Dermis blood vessel endothelial cell (primary cell): ENCODE results near the gene SGTA. TPM values are rescaled to one million over a fixed set of nuclear protein-coding genes. Genes with fewer than 3 reads are reported as not detected.

Experiments
- DNase-seq: peaks from one replicate; pipeline ENCODE4 v3.0.0; 2010
- total RNA-seq: library from RNA; depleted of rRNA; stranded (reverse); fragments of >200 nt; gene quantifications from 2 replicates; pipeline ENCODE4 v1.2.3, GENCODE V29; 2014

The SGTA gene
- total RNA-seq, 1 donor from 2014 or later = 45.4 TPM

DNA sequence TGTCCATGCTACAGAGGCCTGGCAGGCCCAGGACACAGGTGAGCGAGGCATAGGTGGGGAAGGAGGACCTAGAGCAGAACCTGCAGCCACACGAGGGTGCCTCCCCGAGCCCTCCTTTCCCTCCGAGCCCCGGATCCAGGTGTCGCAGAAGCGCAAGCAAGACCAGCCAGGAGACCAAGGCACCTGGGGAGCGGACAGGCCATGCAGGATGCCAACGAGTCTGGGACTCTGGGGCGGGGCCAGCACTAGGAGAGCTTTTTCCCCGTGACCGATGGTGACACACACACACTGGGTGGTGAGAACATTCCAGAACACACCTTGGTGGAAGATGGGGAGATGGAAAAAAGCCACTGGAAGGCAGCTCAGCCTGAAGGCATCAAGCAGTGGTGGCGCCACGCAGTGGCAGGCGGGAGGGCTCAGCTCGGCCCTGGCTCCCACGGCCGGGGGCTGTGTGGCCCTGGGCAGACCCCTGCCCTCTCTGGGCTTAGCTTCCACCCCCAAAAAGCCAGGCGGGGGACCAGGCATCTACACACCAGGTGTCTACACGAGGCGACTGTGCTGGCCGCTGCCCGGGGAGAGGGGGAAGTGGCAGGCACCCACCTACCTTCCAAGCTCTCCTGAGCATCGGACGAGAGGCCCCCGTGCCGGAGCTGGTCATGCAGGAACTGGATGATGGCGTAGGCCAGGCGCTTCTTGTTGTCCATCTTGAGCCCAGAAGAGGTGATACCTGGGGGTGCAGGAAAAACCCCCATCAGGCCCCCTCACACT lies 14.5 kb downstream of the SGTA start:
- no peak for DNase-seq

DNA sequence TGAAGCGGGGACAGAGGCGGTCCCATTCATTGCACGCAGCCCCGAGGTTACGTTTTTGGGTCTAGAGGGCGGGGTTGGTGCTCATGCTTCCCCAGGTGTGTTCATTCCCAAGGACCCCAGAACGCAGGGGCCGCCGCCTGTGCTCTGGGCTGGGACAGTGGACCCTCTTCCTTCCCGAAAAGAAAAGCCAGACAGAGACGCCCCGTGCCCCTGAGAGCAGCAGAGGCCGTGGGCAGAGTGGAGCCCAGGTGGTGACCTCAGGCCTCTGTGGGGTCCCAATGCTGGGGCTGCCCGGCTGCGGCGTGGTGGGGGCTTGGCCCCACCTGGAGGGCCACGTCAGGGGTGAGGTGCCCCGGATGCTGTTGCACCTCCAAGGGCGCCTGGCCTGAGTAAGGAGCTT lies 15.4 kb downstream of the SGTA start:
- DNase-seq = no peak

- no peak for DNase-seq
These were observed 16.3 kb downstream of the SGTA start for GRCh38 chr19:2766594-2767372.

DNA sequence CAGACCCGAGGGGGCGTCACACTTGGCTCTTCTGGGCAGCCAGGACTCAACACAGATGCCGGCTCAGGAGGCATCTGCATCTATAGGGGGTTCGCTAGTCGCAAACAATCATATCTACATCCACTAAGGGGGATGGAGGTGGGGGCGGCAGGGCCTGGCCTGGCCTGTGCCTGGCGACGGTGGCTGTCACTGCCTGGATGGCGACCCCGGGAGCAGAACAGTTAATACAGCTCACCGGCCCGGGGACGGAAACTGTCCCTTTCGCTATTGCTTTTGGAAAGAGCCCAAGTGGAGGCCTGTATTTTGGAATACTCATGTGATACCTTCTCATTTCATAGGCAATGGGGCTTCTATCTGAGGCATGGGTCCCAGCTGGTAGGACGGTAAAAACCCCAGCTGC lies 17.7 kb downstream of the SGTA start:
- no peak for DNase-seq

DNA sequence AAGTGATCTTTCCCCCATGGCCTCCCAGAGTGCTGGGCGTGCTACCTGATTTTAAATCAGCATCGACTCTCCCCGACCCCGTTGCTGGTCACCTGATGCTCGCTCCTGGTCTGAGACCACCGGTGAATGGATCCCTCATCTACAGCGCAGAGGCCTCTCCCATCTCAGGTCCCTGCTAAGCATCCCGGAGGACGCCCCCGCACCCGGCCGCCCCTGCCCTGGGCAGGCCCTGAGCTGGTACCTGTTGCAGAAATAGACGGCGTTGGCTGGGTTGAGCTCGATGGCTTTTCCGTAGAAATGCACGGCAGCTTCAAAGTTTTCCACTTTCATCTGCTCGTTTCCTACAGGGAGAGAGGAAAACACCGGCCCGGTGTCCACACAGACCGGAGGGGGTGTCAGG lies 18.1 kb downstream of the SGTA start:
- no peak for DNase-seq

DNA sequence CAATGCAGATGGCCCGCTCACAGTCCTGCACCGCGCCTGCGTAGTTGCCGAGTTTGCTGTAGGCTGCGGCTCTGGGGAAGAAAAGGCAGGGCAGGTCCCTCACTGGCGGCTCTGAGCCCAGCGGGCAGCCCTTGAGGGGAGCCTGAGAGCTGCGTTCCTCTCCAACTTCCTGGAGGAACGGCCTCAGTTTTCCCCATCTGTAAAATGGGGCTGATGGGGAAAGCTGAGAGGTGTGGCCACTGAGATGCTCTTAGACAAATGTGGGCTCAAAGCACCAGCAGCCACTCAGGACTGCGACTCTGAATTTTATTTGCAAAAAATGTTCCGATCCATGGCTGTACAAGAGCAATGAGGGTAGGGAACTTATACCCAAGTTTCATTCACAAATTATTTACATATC lies 19.4 kb downstream of the SGTA start:
- DNase-seq = no peak

- DNase-seq = no peak
These were observed 20.1 kb downstream of the SGTA start for GRCh38 chr19:2762783-2763496.

DNA sequence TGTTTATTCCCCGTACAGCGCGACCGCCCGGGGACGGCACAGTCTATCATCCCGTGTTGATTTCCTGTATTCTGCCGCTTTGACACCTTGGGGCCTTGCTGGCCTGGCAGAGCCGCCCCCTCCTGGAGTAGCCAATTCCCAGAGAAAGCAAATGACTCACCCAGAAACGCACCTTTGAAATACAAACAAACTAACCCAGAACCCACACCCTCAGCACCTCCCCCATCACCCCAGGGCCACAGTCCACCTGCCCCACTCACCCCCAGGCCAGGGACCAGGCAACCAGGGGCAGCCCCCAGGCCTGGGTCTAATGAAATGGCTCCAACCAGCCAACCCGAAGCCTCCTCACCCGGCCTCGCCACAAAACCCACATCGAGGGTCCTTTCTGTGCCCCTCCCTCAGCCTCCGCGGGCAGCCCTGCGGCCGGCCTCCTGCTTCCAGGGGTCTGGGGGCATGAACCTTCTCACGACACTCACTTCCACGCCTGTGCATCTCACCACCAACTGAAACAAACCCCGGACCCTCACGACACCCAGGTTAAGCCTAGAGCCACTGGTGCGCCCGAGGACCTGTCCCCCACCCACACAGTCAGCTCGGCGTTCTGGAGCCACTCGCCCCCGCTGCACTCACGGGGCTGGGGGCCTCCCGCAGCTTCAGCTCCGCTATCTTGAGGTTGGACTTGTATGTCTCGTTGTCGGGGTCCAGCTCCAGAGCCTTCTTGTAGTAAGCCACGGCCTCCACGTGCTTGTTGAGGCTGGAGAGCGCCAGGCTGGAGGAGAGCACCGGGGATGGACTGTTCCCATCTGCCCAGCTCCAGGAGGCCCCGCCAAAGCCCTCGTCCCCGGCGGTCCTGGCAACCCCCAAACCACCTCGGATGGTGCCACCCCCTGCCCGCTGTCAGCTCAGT lies 20.9 kb downstream of the SGTA start:
- no peak for DNase-seq

DNA sequence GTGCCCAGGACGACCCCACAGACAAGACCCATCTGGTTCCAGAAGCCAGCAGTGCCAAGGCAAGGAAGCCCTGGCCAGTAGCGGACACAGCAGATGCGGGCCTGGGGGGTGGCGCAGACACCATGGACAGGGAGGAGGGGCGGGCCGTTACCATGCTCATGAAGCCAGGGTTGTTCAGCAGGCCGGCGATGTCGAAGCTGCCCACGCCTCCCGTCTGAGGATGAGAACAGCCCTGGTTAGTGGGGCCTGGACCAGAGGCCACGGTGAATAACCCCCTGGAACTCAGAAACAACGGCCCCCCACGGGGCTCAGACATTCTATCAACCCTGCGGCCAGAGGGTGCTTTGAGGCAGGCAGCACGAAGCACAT lies 21.8 kb downstream of the SGTA start:
- DNase-seq = no peak

- DNase-seq = no peak
These were observed 23.1 kb downstream of the SGTA start for GRCh38 chr19:2759965-2760364.

DNA sequence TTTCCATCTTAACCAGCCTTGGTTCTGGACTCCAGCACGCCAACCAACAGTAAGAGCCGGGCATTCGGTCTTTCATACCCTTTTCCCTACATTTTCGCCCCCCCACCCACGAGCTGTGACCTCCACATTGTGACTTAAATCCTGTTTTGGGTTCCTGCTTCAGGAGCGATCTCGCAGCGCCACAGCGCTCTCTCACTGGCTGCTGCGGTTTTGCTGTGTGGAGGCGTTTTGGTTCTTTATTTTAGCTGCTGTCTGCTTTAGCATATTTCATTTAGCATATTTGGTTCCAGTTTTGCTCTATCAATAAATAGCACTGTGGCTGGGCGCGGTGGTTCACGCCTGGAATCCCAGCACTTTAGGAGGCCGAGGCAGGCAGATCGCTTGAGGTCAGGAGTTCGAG lies 23.7 kb downstream of the SGTA start:
- DNase-seq = no peak

DNA sequence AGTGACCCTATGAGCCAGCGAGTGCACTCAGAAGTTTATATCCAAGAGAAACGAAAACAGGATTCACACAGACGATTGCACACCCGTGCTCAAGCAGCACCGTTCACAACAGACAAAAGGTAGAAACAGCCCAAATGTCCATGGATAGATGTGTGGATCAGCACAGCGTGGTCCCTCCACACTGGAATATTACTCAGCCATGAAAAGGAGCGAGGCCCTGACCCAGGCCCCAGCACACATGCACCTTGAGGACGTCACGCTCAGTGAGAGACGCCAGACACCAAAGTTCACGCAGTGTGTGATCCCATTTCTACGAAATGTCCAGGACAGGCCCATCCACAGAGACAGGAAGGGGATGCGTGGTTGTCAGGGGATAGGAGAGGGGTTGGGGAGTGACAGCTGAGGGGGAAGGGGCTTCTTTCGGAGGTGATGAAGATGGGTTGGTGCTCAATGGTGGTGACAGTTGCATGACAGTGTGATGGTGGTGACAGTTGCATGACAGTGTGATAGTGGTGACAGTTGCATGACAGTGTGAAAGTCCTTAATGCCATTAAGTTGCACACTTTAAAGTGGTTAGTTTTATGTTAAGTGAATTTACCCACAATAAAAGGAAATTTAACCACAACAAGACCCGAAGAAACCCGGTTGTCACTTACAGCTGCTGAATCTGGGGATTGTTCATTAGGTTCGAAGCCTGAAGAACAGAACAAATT lies 24.3 kb downstream of the SGTA start:
- no peak for DNase-seq

GRCh38 chr19:2756921-2757881 lies 25.9 kb downstream of the SGTA start:
- DNase-seq = no peak

DNA sequence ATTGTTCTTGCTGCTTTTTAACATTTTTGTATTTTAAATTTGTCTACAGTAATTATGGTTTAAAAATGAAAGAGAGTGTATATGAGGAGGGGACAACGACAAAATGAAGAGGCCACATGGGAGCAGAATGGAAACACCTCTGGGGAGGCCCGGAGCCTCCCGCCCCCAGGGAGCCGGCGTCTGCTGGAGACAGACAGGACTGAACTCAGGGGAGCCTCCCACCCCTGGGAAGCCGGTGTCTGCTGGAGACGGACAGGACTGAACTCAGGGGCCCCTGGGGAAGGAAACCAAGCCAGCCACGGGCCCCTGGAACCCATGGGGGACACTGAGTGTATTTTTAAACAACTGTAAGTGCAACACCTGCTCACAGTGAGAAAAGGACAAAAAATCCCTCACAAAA lies 26.6 kb downstream of the SGTA start:
- no peak for DNase-seq

DNA sequence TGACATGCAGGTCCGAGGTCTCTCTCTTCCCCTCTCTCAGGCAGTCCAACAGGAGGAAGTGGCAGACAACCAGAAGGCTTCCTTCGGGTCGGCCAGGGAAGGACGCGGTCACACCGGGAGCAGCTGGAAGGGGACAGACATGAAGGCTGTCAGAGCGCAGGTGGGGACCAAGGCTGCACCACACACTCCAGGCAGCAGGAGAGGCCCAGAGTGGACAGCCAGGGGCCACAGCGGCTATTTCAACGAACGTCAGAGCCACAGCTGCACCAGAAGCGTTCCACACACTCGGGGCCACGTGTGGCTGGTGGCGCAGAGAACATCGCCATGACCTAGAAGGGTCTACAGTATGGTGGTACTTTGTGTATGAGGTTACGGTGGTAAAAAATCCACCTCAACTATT lies 27.3 kb downstream of the SGTA start:
- no peak for DNase-seq

DNA sequence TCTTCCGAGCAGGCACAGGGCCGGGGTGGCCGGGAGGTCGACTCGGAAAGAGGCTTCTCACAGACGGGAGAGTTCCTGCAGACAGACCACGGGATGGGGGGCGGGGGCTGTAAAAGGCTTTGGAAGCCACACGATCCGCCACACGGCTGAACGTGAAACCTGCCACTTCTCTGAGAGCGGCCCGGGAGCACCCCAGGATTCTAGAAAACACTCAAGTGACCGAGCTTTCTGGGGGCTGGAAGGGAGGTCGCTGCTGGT lies 27.7 kb downstream of the SGTA start:
- no peak for DNase-seq

- DNase-seq = no peak
These were observed 28.2 kb downstream of the SGTA start for GRCh38 chr19:2754659-2755447.

DNA sequence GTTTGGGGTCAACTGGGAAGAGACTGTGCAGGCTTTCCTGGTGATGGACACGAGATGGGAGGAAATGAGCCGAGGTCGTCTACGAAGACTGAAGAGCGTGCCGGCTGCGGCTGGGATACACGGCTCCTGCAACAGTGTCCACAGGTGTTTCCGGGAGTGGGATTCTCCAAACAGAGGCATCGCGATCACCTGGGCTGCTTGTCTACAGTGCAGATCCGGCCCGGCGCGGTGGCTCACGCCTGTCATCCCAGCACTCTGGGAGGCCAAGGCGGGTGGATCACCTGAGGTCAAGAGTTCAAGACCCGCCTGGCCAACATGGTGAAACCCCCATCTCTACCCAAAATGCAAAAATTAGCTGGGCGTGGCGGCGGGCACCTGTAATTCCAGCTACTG lies 31.6 kb downstream of the SGTA start:
- no peak for DNase-seq

GRCh38 chr19:2750808-2751437 lies 32.1 kb downstream of the SGTA start:
- no peak for DNase-seq

DNA sequence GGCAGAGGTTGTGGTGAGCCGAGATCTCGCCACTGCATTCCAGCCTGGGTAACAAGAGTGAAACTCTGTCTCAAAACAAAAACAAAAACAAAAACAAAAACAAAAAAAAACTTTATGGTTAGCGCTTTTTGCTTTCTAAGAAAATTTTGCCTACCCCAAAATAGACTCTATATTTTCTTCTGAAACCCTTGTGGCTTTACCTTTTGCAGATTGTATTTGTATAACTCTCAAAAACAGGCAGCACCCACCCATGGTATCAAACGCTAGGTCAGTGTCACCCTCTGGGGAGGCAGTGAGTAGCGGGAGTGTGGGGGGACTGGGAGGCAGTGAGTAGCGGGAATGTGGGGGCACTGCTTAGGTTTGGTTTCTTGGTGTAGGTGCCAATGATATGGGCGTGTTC lies 35.7 kb downstream of the SGTA start:
- no peak for DNase-seq
